Measurements from ENCODE around the gene CTU2. TPM values are rescaled to one million over a fixed set of nuclear protein-coding genes. Genes with fewer than 3 reads are reported as not detected.

Gene CTU2
- total and polyA plus RNA-seq, 9 of the 15 experiments (the other 6 are each of a cell fraction or from before 2014, with no cell fraction given), result 1.3 to 105 (median 23.2) TPM

DNA sequence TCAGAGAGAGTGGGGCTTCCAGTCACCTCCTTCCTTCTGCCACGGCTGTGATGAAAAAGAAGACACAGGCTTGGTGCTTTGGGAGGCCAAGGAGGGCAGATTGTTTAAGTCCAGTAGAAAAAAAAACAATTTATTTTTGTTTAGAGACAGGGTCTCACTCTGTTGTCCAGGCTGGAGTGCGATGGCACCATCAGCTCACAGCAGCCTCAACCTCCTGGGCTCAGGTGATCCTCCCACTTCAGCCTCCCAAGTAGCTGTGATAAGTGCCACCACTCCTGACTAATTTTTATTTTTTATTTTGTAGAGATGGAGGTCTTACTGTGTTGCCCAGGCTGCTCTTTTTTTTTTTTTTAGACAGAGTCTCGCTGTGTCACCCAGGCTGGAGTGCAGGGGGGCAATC, 40.7 kb upstream of the CTU2 start:
- no TSS peak for BruUV-seq (replicated peaks)
- peaks cover 17% of the 10 kb centered on the region; the same call in 2 of the 3 replicates for H3K36me3 ChIP-seq (ENCODE audit: control insufficient read depth, insufficient read depth, low read length)
- no peak for DNase-seq (ENCODE audit: extremely low read depth in 1 of 4, low spot score in 3 of 4)
- no peaks in the 10 kb centered on the region for H3K27me3 ChIP-seq (ENCODE audit: control insufficient read depth in 2 of 2, insufficient read depth in 2 of 2, low read length in 2 of 2)
- H4K20me1 ChIP-seq (replicated peaks; ENCODE audit: control insufficient read depth, insufficient read depth, low read length), result no peaks in the 10 kb centered on the region
- CTCF ChIA-PET (ENCODE audit: low intra/inter-chr PET ratio), result interaction anchor here (0.7 kb wide), 1 partner anchor 37 kb away, joined by 3 read pairs; no protein-coding TSS in a partner anchor
- POLR2A ChIA-PET, result interaction anchor here (0.6 to 1.2 kb wide), 4 partner anchors 22 to 1283 kb away, joined by 3 to 6 read pairs (median 4); no protein-coding TSS in a partner anchor
- FAIRE-seq, result no peak
- H3K79me2 ChIP-seq (ENCODE audit: control insufficient read depth, insufficient read depth, low read length), result peaks cover 45% of the 10 kb centered on the region
- H3K9me1 ChIP-seq (ENCODE audit: control insufficient read depth, insufficient read depth, low read length), result no peaks in the 10 kb centered on the region
- H3K4me2 ChIP-seq (ENCODE audit: insufficient read depth, low read length), result no peak overlapping the region
- intact Hi-C loops (cut with micrococcal nuclease) (no loop called here), in situ Hi-C loops (cut with MboI) (no loop called here)
- peaks cover 9 to 50% of the 10 kb centered on the region in 2 experiments for H3K4me1 ChIP-seq (replicated peaks in 1 of 2; ENCODE audit: control insufficient read depth in 2 of 2, insufficient read depth in 2 of 2, low read length in 2 of 2)
- H3K9me3 ChIP-seq (replicated peaks; ENCODE audit: control insufficient read depth, insufficient read depth, low read depth, low read length), result no peaks in the 10 kb centered on the region
- TF ChIP-seq CBX8 (IDR thresholded peaks at IDR 0.05; ENCODE audit: borderline replicate concordance, extremely low read depth, low read depth, low read length, poor library complexity, severe bottlenecking) (no peak), ZNF121 (CRISPR knock-in tag; conservative IDR thresholded peaks at IDR 0.05) (peak; percentile 68)
- no peak overlapping the region for H3K4me3 ChIP-seq
- no peak overlapping the region for H3K27ac ChIP-seq (ENCODE audit: extremely low read depth, low read depth, low read length)
- WGBS (ENCODE audit: insufficient coverage, low coverage, missing lambda C conversion rate), result 100% methylated on average over 2 of the region's 3 CpGs
- H2AFZ ChIP-seq (ENCODE audit: low read depth, low read length), result no peak overlapping the region
- no peak for ATAC-seq
- no peak overlapping the region for H3K9ac ChIP-seq (ENCODE audit: insufficient read depth in 1 of 2, low read depth in 2 of 2, low read length in 2 of 2)

DNA sequence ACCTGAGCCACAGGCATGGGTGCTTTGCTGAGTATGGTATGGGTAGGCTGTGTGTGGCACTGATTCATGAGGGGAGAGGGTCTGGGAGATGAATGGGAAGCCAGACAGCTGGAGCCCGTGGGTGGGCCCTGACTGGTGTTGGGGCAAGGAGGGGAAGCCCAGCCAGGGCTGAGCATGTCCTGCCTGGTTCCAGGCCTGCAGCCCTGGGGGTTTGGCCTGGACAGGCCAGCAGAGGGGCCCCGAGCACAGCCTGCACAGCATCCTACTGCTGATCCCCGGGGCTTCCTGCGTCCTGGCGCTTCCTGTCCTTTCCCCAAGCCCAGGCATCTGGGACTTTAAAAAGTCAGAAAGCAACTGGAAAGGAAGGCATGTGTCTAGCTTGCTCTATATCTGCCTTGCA, 38.8 kb upstream of the CTU2 start:
- H3K4me1 ChIP-seq (replicated peaks in 1 of 2; ENCODE audit: control insufficient read depth in 2 of 2, insufficient read depth in 2 of 2, low read length in 2 of 2), result peaks cover 5 to 43% of the 10 kb centered on the region in 2 experiments; a peak in 4 of 5 replicates
- H3K4me3 ChIP-seq, result no peak overlapping the region
- H3K27ac ChIP-seq (ENCODE audit: extremely low read depth, low read depth, low read length), result no peak overlapping the region
- intact Hi-C loops (cut with micrococcal nuclease), result no loop called here
- ChIA-PET CTCF (ENCODE audit: low intra/inter-chr PET ratio) (no interaction called here), POLR2A (interaction anchor here (2.0 kb wide), 1 partner anchor 18 kb away, joined by 6 read pairs; no protein-coding TSS in a partner anchor)
- H3K9me3 ChIP-seq (replicated peaks; ENCODE audit: control insufficient read depth, insufficient read depth, low read depth, low read length), result no peaks in the 10 kb centered on the region
- H3K4me2 ChIP-seq (ENCODE audit: insufficient read depth, low read length), result no peak overlapping the region
- peak overlapping the region in 1 of 2 experiments; percentile 79; a peak in 2 of 4 replicates for H3K9ac ChIP-seq (ENCODE audit: insufficient read depth in 1 of 2, low read depth in 2 of 2, low read length in 2 of 2)
- no peak for ATAC-seq
- H3K9me1 ChIP-seq (ENCODE audit: control insufficient read depth, insufficient read depth, low read length), result no peaks in the 10 kb centered on the region
- DNase-seq (ENCODE audit: extremely low read depth in 1 of 4, low spot score in 3 of 4), result no peak
- peaks cover 26% of the 10 kb centered on the region for H3K79me2 ChIP-seq (ENCODE audit: control insufficient read depth, insufficient read depth, low read length)
- no peak for FAIRE-seq
- BruUV-seq (replicated peaks), result no TSS peak
- no peaks in the 10 kb centered on the region for H3K27me3 ChIP-seq (ENCODE audit: control insufficient read depth in 2 of 2, insufficient read depth in 2 of 2, low read length in 2 of 2)
- in situ Hi-C loops (cut with MboI), result no loop called here
- H4K20me1 ChIP-seq (replicated peaks; ENCODE audit: control insufficient read depth, insufficient read depth, low read length), result no peaks in the 10 kb centered on the region
- WGBS (ENCODE audit: insufficient coverage, low coverage, missing lambda C conversion rate), result 93% methylated on average over 5 of the region's 5 CpGs
- TF ChIP-seq ZNF695 (CRISPR knock-in tag; IDR thresholded peaks at IDR 0.05) (no peak), POLR2G (IDR thresholded peaks at IDR 0.05; ENCODE audit: low read depth, low read length) (0 out of 2 replicates have a peak, but pooled peaks have one; percentile 21)
- H3K36me3 ChIP-seq (ENCODE audit: control insufficient read depth, insufficient read depth, low read length), result peaks cover 15% of the 10 kb centered on the region; the same call in 2 of the 3 replicates
- no peak overlapping the region for H2AFZ ChIP-seq (ENCODE audit: low read depth, low read length)
